ENCODE data around the gene LRP1B.

GRCh38 chr2:140376686-140377085, 1754.1 kb downstream of the LRP1B start:
- TF ChIP-seq CTCF (IDR thresholded peaks at IDR 0.05) (no peak), EP300 (IDR thresholded peaks at IDR 0.05) (no peak), POLR2A (IDR thresholded peaks at IDR 0.05) (no peak)

Measured in tibial nerve (tissue), 4 donors.